Sigmoid colon (tissue), 7 donors: ENCODE results near the gene TNFAIP2. TPM values are rescaled to one million over a fixed set of nuclear protein-coding genes. Genes with fewer than 3 reads are reported as not detected.
"Not testable (repeated sequence)": the region's sequence is repeated elsewhere in the genome, so short reads cannot be mapped to it uniquely, and the experiment has no call there.

Experiments
- DNase-seq: peaks from one replicate; pipeline ENCODE4 v3.0.0-alpha.2; 2019
- H3K27ac ChIP-seq, 4 donors: fragments of 200-600 bp; sonication (generic); one replicate each; pipeline ENCODE4 v1.5.1; 2016 to 2019; ENCODE audit warnings: mild to moderate bottlenecking in 1 of 4
- H3K27me3 ChIP-seq, 3 donors: fragments of 200-600 bp; sonication (generic); one replicate each; pipeline ENCODE4 v1.5.1; 2019; ENCODE audit warnings: mild to moderate bottlenecking in 1 of 3
- H3K36me3 ChIP-seq, 4 donors: fragments of 200-600 bp; sonication (generic); one replicate each; pipeline ENCODE4 v1.5.1; 2016 to 2019
- H3K4me1 ChIP-seq, 4 donors: fragments of 200-600 bp; sonication (generic); one replicate each; pipeline ENCODE4 v1.5.1; 2017 to 2019
- H3K4me3 ChIP-seq, 4 donors: fragments of 200-600 bp; sonication (generic); one replicate each; pipeline ENCODE4 v1.5.1; 2017 to 2019; ENCODE audit warnings: mild to moderate bottlenecking in 2 of 4, moderate library complexity in 1 of 4
- H3K9me3 ChIP-seq, 4 donors: fragments of 200-600 bp in 3 of 4; sonication (generic) in 3 of 4; one replicate each; pipeline versions ENCODE4 v1.5.1 to v1.6.1; 2013 to 2019
- EP300 ChIP-seq, 4 donors: sonication (generic); formaldehyde crosslinking; IDR thresholded peaks; one replicate each; pipeline ENCODE4 v1.6.1; 2017; ENCODE audit warnings: antibody characterized with exemption in 4 of 4
- POLR2A ChIP-seq, 2 donors: fragments of 450-650 bp; IDR thresholded peaks; one replicate each; pipeline ENCODE4 v1.6.1; 2016; ENCODE audit warnings: antibody characterized with exemption in 2 of 2, mild to moderate bottlenecking in 2 of 2, moderate library complexity in 2 of 2
- POLR2AphosphoS5 ChIP-seq, 4 donors: sonication (generic); formaldehyde crosslinking; IDR thresholded peaks; one replicate each; pipeline ENCODE4 v1.6.1; 2017; ENCODE audit warnings: antibody characterized with exemption in 4 of 4
- WGBS, 2 donors: extraction: QIAGEN DNeasy Blood & Tissue Kit; methylation state at CpG; one replicate each; pipeline ENCODE4 v1.1.7; 2013; 5-methylcytosine and 5-hydroxymethylcytosine counted together
- intact Hi-C: fragments of 100-400 bp; cut with DNase I; formaldehyde crosslinking; loops from one replicate; pipeline ENCODE4 v1.15.1; 2023
- polyA plus RNA-seq, 3 donors: library from polyadenylated mRNA; stranded (reverse); fragments of 200-250 nt; gene quantifications; one replicate each; pipeline ENCODE4 v1.2.3, GENCODE V29; 2013
- total RNA-seq, 4 donors: library from RNA; depleted of rRNA; stranded (reverse); fragments of >200 nt; gene quantifications; one replicate each; pipeline ENCODE4 v1.1.0, GENCODE V29; 2016
- TF ChIP-seq, protein P1 (sequence below), 4 experiments: fragments of 450-650 bp in 3 of 4; fragments of 200-600 bp in 1 of 4; IDR thresholded peaks; one replicate each; pipeline ENCODE4 v1.5.1; 2016 to 2019; ENCODE audit warnings: antibody characterized with exemption in 4 of 4, mild to moderate bottlenecking in 3 of 4, moderate library complexity in 2 of 4
- donor health status: healthy with polysubstance abuse.
- donor health status: Bipolar disorder and iron deficiency.
- donor health status: healthy.

The TNFAIP2 gene
- total and polyA plus RNA-seq, 7 donors = 11.8 to 68.0 (median 33.5) TPM

DNA sequence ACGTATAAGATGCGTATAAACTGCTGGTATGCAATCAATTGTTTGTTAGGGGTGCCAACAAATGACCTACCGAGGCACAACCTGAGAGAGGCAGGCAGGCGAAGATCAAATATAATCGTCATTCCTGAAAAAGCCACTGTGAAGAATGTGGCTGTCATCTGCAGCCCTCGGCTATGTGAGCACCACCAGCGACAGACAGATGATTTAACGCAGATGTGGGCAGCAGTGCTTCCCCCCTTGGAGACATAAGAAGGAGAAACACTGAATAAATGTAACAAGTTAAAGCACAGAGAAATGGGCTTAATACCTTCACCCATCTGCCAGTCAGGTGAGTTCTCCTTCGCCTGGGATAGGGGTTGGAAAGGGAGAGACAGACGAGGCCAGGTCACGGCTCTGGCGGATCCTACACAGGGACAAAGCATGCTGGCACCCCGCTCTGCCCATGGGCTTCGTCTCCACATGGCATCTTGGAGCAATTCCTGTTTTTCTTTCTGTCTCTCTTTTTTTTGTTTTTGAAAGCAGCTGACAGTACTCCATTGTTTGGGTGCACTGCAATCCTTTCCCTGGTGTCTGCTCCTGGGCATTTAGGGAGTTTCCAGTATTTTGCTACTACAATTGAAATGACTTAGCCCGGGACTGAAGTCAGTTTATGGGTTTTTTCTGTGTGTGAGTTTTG is 28.1 kb downstream of the TNFAIP2 start:
- intact Hi-C loops = no loop called here
- TF ChIP-seq, protein P1, sequence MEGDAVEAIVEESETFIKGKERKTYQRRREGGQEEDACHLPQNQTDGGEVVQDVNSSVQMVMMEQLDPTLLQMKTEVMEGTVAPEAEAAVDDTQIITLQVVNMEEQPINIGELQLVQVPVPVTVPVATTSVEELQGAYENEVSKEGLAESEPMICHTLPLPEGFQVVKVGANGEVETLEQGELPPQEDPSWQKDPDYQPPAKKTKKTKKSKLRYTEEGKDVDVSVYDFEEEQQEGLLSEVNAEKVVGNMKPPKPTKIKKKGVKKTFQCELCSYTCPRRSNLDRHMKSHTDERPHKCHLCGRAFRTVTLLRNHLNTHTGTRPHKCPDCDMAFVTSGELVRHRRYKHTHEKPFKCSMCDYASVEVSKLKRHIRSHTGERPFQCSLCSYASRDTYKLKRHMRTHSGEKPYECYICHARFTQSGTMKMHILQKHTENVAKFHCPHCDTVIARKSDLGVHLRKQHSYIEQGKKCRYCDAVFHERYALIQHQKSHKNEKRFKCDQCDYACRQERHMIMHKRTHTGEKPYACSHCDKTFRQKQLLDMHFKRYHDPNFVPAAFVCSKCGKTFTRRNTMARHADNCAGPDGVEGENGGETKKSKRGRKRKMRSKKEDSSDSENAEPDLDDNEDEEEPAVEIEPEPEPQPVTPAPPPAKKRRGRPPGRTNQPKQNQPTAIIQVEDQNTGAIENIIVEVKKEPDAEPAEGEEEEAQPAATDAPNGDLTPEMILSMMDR (IDR thresholded peaks at IDR 0.05) = no peak
- no peak for TF ChIP-seq POLR2A (IDR thresholded peaks at IDR 0.05)
- TF ChIP-seq POLR2AphosphoS5 (IDR thresholded peaks at IDR 0.05) = no peak
- no peak for TF ChIP-seq EP300 (IDR thresholded peaks at IDR 0.05)
- H3K9me3 ChIP-seq = no peaks in the 10 kb centered on the region

DNA sequence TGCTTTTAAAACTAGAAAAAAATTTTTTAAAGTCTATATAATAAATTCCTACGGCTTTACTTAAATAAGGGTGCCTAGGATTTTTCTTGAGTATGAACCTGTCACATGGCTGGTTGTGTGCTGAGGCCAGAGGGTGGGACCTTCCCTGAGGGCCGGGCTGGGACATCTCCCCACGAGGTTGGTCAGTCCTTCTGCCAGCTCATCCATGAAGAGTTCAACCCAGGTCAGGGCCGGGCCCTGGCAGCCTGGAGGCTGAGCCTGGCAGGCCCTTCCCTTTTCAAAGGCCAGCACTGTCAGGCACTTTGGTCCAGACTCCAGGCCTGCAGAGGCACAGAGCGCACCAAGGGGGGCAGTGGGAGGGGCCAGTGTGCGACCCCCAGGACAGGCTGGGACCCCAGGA is 31.7 kb downstream of the TNFAIP2 start:
- intact Hi-C loops = no loop called here
- peak; percentile 90 for DNase-seq
- Histone ChIP-seq H3K4me1 (peaks cover 0 to 20% (median 11%) of the 10 kb centered on the region in 4 donors), H3K9me3 (no peaks in the 10 kb centered on the region), H3K36me3 (no peaks in the 10 kb centered on the region), H3K27ac (peak overlapping the region in 1 of 4 donors; percentile 47), H3K27me3 (no peaks in the 10 kb centered on the region), H3K4me3 (no peak overlapping the region)
- peak in 1 of 4 donors; percentile 18 for TF ChIP-seq POLR2AphosphoS5 (IDR thresholded peaks at IDR 0.05)
- TF ChIP-seq, protein P1 (IDR thresholded peaks at IDR 0.05) = no peak
- 28 to 57% methylated on average over 6 of the region's 6 CpGs for WGBS, 2 donors

More for the DNA sequence above, 28.1 kb downstream of the TNFAIP2 start:
- no peak overlapping the region for H3K27ac ChIP-seq
- DNase-seq = no peak
- H3K36me3 ChIP-seq = no peaks in the 10 kb centered on the region
- peaks cover 0 to 20% (median 11%) of the 10 kb centered on the region in 4 donors for H3K4me1 ChIP-seq
- H3K4me3 ChIP-seq = no peak overlapping the region
- 74 to 79% methylated on average over 15 of the region's 15 CpGs for WGBS, 2 donors
- H3K27me3 ChIP-seq = no peaks in the 10 kb centered on the region

DNA sequence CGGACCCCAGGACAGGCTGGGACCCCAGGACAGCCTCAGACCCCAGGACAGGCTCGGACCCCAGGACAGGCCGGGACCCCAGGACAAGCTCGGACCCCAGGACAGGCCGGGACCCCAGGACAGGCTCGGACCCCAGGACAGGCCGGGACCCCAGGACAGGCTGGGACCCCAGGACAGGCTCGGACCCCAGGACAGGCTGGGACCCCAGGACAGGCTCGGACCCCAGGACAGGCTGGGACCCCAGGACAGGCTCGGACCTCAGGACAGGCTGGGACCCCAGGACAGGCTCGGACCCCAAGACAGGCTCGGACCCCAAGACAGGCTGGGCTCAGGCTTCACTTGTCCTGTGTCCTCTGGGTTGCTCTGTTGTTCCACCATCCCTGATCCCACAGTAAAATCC is 32.2 kb downstream of the TNFAIP2 start:
- H3K27ac ChIP-seq, H3K4me3 ChIP-seq, H3K36me3 ChIP-seq, DNase-seq, intact Hi-C loops, H3K27me3 ChIP-seq, H3K9me3 ChIP-seq: not testable (repeated sequence)
- WGBS, 2 donors = 92 to 93% methylated on average over 12 of the region's 12 CpGs
- peaks cover 0 to 20% (median 11%) of the 10 kb centered on the region in 4 donors for H3K4me1 ChIP-seq

DNA sequence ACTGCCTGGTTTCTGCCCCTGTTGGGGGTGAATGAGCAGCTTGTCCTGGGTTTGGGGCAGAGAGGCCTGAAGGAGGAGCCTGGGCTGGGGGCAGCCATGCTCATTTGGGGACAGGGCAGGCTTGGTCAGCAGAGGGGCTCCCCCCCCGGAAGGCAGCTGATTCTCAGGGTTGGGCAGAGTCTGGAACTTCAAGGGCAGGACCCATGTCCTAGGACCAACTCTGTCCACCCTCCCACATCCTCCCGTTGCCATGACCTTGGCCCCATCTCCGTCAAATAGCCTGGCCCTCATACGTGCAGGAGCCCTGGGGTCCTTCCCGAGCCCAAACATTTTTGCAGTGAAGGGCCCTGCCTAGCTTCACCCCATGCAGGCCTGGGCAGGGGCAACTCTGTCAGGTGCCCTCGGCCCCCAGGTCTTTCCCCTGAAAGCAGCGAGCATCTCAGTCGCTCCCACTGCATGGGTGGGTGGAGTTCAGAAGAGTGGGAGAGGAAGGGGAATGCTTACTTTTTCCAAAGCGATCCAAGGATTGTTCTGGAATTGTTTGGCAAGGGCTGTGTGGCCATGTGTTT is 32.6 kb downstream of the TNFAIP2 start:
- no peak for DNase-seq
- H3K27me3 ChIP-seq = no peaks in the 10 kb centered on the region
- TF ChIP-seq EP300 (IDR thresholded peaks at IDR 0.05) = no peak
- WGBS, 2 donors = 83 to 90% methylated on average over 9 of the region's 9 CpGs
- H3K9me3 ChIP-seq = no peaks in the 10 kb centered on the region
- H3K36me3 ChIP-seq = no peaks in the 10 kb centered on the region
- H3K27ac ChIP-seq = no peak overlapping the region
- peaks cover 0 to 20% (median 11%) of the 10 kb centered on the region in 4 donors for H3K4me1 ChIP-seq
- intact Hi-C loops = no loop called here
- H3K4me3 ChIP-seq = no peak overlapping the region

DNA sequence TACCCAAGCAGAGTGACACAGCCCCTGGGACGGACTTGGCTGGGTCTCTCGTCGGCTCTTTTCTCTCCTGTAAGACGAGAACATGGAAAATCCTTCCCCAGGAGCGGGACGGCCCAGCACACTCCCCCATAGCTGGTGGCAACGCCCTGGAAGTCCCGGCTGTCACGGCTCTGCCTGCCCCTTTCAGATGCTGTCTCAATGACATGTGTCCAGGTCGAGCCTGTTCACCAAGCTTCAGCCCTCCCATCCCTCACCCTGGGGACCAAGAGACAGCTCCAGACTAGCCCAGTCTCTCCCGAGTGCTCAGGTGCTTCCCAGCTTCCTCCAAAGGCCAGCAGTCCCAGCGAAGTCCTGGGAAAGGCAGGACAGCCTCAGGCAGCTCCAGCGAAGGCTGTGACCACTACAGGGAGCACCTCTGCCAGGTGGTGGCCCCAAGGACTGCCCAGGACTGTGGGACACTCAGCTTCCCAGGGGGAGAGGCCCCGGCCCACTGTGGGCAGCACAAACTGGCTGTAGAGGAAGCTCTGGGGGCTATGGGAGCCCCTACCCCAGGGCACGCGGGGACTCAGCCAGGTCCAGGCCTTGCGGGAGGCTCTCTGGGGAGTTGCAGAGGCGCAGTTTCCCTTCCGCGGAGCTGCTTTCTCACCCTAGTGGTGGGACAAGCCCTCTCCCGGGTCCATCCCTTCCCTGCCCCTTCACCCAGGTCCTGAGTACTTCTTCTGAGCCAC is 33.6 kb downstream of the TNFAIP2 start:
- H3K4me3 ChIP-seq = no peak overlapping the region
- no peak for DNase-seq
- intact Hi-C loops = no loop called here
- H3K27me3 ChIP-seq = no peaks in the 10 kb centered on the region
- no peaks in the 10 kb centered on the region for H3K36me3 ChIP-seq
- peaks cover 0 to 14% (median 11%) of the 10 kb centered on the region in 4 donors for H3K4me1 ChIP-seq
- no peaks in the 10 kb centered on the region for H3K9me3 ChIP-seq
- no peak for TF ChIP-seq EP300 (IDR thresholded peaks at IDR 0.05)
- no peak for TF ChIP-seq POLR2AphosphoS5 (IDR thresholded peaks at IDR 0.05)
- TF ChIP-seq, protein P1 (IDR thresholded peaks at IDR 0.05) = no peak
- TF ChIP-seq POLR2A (IDR thresholded peaks at IDR 0.05) = no peak
- WGBS, 2 donors = 74 to 79% methylated on average over 21 of the region's 21 CpGs
- no peak overlapping the region for H3K27ac ChIP-seq
